Hepatocyte (in vitro differentiated cells): ENCODE results near the gene SYNE2.

Experiments
- CTCF ChIP-seq: fragments of 200-600 bp; sonication (generic); IDR thresholded peaks from 2 replicates; pipeline ENCODE4 v1.5.1; 2016; ENCODE audit warnings: antibody characterized with exemption, mild to moderate bottlenecking; ENCODE audit not compliant: poor library complexity
- EZH2 ChIP-seq: fragments of 200-600 bp; sonication (generic); IDR thresholded peaks from 2 replicates; pipeline ENCODE4 v1.6.1; 2016; ENCODE audit warnings: antibody characterized with exemption, mild to moderate bottlenecking, borderline replicate concordance
- EZH2phosphoT487 ChIP-seq: fragments of 200-600 bp; sonication (generic); IDR thresholded peaks from one replicate; pipeline ENCODE4 v1.6.1; 2018; ENCODE audit warnings: antibody characterized with exemption, mild to moderate bottlenecking, low read depth, moderate library complexity; ENCODE audit not compliant: unreplicated experiment, severe bottlenecking

- no peak for TF ChIP-seq CTCF
- TF ChIP-seq EZH2 = no peak
- no peak for TF ChIP-seq EZH2phosphoT487
Measured at GRCh38 chr14:63854330-63854729, 1.5 kb downstream of the SYNE2 start.
